Thyroid gland (tissue), 4 donors: ENCODE measurements around the gene DDI1.

ENCODE experiments used
- CTCF ChIP-seq, 6 experiments: fragments of 200-600 bp in 3 of 6; fragments of 450-650 bp in 3 of 6; sonication (generic) in 3 of 6; IDR thresholded peaks; one replicate each; pipeline ENCODE4 v1.5.1; 2016 to 2019; ENCODE audit warnings: antibody characterized with exemption in 6 of 6, mild to moderate bottlenecking in 2 of 6, inconsistent platforms in 1 of 6, moderate library complexity in 1 of 6
- POLR2A ChIP-seq, 2 donors: fragments of 450-650 bp; IDR thresholded peaks; one replicate each; pipeline ENCODE4 v1.6.1; 2017; ENCODE audit warnings: antibody characterized with exemption in 2 of 2, mild to moderate bottlenecking in 2 of 2, moderate library complexity in 1 of 2

GRCh38 chr11:104005234-104005855 is 31.1 kb upstream of the DDI1 start:
- TF ChIP-seq POLR2A (IDR thresholded peaks at IDR 0.05): no peak
- TF ChIP-seq CTCF (IDR thresholded peaks at IDR 0.05): no peak
